GM21526 (cell line): Measurements from ENCODE around the gene ZP3.
"Not testable (repeated sequence)": the region's sequence is repeated elsewhere in the genome, so short reads cannot be mapped to it uniquely, and the experiment has no call there.

Source experiments
- ATAC-seq: cut with Tn5 transposase; IDR thresholded peaks from one replicate; pipeline ENCODE4 v1.9.1; 2021; ENCODE audit warnings: moderate library complexity; ENCODE audit not compliant: unreplicated experiment, low FRiP score

The ZP3 gene

DNA sequence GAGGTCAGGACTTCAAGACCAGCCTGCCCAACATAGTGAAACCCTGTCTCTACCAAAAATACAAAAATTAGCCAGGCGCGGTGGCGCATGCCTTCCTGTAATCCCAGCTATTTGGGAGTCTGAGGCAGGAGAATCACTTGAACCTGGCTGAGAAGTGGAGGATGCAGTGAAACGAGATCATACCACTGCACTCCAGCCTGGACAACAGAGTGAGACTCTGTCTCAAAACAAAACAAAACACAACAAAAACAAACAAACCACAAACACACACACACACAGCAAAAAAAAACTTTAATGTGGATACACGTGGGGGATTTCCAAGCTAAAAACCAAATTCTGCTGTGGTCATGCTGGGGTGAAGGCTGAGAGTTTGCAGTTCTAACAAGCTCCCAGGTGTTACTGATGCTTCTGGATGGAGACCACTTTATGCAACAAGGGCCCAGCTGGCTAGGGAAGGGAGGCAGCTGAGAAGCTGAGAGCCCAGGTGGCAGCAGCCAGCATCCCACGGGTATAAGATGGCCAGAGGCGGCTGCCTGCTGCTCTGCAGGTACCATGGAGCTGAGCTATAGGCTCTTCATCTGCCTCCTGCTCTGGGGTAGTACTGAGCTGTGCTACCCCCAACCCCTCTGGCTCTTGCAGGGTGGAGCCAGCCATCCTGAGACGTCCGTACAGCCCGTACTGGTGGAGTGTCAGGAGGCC is at the start of gene ZP3:
Gene ZP3, plus strand, starts transcription at position 538 of the 699 bp plus-strand sequence. Its CDS starts 15 bp downstream, at position 553.
- no peak for ATAC-seq

DNA sequence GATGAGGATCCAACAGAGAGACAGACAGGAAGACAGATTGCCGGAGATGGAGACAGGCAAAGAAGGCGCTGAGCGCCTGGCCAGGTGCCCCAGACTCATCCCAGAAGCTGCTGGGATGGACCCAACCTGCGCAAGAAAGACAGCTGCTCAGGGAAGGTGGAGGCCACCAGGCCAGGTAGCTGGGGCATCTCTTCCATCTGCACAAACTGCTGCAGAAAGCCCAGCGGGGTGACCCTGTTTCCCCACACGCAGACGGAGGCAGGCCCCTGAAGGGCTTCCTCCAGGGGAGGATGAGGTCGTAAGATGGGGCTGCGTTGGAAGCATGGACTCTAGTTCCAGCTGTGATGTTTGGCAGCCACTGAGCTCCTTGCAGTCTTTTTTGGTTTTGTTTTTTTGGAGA is 49.5 kb upstream of the ZP3 start:
- ATAC-seq: no peak

DNA sequence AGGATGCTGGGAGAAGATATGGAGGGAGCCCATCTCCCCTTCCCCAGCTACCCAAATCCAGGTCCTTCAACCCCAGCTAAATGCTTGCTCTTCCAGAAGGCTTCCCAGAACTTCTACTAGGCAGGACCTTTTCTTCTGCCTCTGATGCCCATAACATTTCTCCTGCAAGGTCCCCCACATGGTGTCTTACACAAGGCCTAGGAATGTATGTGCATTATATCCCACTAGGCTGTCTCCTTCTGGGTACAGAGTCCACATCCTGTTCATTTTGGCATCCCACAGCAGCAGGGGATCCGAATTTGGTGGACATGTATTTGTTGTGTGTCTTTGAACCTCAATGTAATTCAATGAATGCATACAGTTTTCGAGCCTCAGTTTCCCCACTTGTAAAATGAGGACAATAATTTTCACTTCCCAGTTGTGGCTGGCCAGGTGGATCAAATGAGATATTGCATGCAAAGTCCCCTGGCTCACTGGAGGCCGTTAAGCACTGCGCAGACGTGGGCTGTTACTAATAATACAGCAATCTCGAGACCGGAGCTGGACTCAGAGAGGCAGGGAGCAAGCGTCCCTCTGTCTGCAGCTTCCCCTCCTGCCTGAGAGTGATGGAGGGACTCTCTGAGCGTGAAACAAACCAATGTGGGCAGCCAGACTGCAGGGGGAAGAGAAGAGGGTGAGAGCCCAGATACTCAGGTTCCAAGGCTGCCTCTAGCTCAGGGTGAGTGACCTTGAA is 47.4 kb upstream of the ZP3 start:
- ATAC-seq: no peak

DNA sequence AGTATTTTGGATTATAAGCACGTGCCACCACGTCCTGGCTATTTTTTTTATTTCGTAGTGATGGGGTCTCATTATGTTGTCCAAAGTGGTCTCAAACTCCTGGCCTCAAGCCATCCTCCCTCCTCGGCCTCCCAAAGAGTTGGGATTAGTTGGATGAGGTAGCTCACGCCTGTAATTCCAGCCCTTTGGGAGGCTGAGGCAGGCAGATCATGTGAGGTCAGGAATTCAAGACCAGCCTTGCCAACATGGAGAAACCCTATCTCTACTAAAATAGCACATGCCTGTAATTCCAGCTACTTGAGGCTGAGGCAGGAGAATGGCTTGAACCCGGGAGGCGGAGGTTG is 44.2 kb upstream of the ZP3 start:
- no peak for ATAC-seq

DNA sequence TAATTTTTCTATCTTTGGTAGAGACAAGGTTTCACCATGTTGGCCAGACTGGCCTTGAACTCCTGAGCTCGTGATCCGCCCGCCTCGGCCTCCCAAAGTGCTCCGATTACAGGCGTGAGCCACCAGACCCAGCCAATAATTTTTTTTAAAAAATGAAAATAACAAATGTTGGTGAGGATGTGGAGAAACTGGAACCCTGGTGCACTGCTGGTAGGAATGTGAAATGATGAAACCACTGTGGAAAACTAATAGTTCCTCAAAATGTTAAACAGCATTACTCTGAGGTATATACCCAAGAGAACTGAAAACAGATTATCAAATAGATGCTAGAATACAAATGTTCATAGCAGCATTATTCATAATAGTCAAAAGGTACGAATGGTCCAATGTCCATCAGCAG is 42.9 kb upstream of the ZP3 start:
- ATAC-seq: no peak

DNA sequence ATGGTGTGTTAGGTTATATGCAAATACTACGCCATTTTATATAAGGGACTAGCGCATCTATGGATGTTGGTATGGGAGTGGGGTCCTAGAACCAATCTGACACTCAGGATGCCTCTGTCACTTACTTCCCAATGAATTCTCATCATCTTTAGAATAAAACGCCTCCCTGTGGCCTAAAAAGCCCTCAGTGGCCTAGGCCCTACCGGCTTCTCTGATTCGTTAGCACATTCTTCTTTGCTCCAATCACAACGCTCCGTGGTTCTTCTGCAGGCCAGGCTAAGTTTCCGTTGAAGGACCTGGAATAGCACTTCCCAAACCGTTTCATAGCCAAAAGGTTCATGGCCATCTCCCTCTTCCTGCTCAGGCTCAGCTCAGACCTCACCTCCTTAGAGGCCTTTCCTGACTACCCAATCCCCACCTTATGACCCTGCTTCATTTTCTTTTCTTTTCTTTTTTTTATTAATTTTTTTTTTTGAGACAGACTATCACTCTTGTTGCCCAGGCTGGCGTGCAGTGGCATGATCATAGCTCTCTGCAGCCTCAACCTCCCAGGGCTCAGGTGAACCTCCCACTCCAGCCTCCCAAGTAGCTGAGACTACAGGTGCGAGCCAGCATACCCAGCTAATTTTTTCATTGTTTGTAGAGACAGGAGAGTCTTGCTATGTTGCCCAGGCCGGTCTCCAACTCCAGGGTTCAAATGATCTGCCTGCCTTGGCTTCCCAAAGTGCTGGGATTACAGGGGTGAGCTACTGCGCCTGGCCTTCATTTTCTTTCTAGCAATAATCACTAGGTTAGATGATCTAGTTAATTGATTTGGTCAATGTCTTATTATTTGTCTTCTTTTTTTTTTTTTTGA is 41.4 kb upstream of the ZP3 start:
- ATAC-seq: no peak

DNA sequence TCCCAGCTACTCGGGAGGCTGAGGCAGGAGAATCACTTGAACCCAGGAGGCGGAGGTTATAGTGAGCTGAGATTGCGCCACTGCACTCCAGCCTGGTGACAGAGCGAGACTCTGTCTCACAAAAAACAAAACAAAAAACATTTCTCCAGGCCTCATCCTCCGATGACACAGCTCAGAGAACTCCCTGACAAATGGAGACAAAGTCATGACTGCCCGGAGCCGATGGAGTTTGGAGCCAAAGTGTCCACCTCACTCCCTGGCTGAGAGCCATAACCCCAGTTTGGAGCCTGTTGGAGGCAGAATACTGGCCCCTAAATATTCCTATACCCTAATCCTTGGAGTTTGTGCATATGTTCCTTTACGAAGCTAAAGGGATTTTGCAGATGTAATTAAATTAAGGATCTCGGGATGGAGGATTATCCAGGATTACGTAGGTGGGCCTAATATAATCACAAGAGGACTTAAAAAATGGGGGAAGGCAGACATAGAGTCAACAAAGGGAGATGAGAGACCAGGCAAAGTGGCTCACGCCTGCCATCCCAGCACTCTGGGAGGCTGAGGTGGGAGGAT is 38.0 kb upstream of the ZP3 start:
- ATAC-seq: no peak

DNA sequence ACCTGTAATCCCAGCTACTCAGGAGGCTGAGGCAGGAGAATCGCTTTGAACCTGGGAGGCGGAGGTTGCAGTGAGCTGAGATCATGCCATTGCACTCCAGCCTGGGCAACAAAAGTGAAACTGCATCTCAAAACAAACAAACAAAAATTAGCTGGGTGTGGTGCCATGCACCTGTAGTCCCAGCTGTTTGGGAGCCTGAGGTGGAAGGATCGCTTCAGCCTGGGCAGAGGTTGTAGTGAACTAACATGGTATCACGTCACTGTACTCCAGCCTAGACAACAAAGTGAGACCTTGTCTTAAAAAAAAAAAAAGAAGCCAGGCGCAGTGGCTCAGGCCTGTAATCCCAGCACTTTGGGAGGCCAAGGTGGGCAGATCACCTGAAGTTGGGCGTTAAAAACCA is 37.0 kb upstream of the ZP3 start:
- not testable (repeated sequence) for ATAC-seq

DNA sequence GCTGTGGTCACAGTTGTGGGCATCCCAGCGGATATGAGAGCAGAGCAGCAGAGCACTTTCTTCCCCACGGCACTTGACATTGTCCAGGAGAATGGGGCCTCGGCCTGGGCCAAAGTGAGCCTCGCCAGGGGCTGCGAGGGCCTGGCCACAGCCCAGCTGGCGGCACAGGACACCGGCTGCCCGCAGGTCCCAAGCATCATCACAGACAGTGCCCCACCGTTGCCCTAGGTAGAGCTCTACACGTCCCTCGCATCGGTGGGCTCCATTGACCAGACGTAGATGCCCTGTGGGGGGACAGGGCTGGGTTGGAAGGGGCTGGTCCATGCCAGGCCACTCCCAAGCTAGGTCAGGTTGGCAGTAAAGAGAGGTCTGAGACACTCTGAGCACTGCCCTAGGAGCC is 34.7 kb upstream of the ZP3 start:
- no peak for ATAC-seq

DNA sequence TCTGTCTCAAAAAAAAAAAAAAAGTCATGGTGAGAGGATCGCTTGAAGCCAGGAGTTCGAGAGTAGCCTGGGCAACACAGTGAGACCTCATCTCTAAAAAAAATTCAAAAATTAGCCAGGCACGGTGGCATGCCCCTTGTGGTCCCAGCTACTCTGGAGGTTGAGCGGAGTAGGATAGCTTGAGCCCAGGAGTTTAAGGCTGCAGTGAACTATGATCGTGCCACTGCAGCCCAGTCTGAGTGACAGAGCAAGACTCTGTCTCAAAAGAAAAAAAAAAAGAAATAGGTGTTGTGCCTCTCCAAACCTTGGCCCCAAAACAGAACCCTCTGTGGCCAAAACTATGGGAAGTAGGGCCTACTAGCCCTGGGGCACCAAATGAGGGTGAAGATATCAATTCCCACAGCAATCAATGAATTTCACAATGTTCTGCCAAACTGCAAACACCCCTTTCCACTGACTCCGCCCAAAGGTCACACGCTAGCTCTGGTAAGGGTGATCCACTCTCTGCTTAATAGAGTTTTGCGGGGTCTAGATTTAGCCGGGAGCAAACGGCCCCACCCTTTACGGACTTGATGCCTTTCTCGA is 32.1 kb upstream of the ZP3 start:
- ATAC-seq: no peak

DNA sequence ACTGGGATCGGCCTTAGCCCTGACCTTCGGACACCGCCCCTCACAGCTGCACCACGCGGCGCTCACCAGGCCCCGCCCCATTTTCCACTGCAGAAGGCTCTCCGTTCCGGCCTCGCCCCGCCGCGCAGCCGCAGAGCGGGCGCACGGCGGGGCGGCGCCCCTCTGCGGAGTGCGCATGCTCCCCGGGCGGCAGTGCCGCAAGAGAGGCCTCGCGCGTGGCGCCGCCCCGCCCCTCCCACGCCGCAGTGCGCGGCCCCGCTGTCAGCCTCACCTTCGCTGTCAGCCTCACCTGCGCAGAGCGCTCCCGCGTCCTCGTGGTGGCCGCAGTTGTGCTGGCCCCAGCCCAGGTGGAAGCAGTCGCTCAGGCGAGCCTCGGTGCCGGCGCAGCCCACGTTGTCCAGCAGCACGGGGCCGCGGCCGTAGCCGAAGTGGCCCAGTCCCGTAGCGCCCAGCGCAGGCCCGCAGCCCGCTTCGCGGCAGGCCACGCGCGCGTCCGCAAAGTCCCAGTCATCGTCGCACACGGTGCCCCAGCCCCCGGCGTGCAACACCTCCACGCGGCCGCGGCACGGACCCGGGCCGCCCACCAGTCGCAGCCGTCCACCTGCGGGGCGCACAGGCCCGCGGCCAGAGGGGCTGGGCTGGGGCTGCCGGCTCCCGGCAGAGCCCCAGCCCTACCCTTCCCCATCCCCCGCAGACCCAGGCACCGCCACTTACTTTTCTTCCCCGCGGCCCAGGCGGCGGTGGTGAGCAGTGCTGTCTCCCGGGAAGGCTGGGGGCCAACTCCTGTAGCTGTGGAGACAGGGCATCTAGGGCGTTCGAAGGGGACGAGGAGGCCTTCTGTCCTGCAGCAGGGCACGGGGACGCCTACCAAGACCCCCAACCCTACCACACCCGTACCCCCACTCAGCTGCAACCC is 31.4 kb upstream of the ZP3 start:
- ATAC-seq: peak; percentile 87

DNA sequence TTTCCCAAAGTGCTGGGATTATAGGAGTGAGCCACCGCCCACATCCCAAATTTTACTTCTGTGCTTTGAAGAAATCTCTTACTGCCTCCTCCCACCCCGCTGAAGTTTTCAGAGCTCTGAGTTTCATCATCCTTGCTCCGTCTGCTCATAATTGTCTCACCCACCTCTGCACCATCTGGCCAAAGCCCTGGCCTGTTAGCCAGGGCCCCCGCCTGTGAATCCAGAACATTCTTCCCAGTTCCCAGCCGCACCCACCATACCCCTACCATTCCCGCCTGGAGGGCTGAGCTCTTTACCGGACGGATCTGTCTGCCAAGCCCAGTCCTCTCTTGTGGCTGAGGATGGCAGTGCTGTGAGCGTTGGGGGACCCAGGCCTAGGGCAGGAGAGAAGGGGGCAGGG is 29.8 kb upstream of the ZP3 start:
- ATAC-seq: no peak

DNA sequence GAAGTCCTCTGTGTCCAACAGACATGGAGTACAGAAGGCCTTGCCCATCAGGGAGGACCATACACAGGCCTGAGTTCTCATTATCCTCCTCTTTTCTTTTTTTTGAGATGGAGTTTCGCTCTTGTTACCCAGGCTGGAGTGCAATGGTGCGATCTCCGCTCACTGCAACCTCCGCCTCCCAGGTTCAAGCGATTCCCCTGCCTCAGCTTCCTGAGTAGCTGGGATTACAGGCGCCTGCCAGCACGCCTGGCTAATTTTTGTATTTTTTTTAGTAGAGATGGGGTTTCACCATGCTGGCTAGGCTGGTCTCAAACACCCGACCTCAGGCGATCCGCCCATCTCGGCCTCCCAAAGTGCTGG is 29.2 kb upstream of the ZP3 start:
- not testable (repeated sequence) for ATAC-seq

DNA sequence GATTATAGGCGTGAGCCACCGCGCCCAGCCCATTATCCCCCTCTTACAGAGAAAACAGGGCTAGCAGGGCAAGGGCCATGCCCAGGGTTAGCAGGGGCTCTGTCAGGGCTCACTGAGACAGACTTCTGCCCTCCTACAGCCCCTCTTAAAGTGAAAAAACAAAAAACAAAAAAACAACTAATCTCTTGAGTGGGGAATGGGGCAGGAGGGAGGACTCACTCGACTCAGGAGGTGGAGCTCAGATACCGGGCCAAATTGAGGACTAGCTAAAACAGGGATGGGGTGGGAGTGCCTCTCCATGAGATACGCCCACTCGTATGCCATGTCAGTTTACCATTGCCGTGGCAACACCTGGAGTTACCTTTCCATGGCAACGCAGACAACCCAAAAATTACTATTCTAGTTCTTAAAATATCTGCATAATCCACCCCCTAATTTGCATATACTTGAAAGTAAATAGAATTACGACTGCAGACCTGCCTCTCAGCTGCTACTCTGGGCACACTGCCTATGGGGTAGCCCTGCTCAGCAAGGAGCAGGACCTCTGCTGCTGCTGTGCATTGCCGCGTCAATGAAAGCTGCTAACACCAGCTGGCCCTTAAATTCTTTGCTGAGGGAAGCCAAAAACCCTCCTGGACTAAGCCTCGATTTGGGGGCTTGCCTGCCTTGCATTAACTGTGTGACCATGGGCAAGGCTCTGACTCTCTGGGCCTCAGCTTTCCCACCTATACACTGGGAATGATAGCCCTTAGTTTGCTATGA is 28.6 kb upstream of the ZP3 start:
- no peak for ATAC-seq

DNA sequence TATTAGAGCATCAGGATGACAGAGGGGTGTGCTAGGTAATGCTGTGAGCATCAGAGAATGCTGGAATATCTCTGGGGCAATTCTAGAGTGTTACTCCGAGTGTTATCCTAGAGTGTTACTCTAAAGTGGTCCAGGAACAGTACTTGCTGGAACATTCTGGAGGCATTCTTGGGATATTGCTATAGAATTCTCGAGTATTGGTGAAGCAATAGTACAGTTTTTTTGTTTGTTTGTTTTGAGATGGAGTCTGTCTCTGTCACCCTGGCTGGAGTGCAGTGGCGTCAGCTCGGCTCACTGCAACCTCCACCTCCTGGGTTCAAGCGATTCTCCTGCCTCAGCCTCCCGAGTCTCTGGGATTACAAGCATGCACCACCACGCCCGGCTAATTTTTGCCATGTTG is 27.9 kb upstream of the ZP3 start:
- ATAC-seq: no peak

DNA sequence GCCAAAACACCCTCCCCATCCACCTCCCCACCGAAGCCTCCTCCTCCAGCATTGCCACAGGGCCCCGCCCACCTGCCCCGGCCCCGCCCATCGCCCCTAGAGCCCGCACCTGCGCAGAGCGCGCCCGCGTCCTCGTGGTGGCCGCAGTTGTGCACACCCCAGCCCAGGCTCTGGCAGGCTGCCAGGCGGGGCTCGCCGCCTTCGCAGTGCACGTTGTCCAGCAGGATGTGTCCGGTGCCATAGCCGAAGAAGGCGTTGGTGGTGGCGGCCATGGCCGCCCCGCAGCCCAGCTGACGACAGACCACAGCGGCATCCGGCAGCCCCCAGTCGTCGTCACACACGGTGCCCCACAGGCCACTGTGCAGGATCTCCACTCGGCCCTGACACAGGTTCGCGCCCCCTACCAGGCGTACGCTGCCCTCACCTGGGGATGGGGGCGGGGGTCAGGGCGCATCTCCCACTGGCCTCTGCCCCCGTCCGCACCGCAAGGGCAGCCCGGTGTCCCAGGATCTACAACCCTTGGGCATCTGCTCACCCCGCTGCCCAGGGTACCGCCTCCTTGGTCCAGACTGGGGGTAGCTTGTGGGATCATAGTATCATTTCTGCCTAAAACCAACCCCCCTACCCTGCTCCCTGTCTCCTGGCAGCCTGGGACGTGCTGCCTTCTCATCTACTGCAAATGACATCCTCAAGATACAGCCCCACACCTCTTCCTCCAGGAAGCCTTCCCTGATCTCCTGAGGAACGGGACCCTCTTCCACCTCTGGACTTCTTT is 27.2 kb upstream of the ZP3 start:
- ATAC-seq: no peak

DNA sequence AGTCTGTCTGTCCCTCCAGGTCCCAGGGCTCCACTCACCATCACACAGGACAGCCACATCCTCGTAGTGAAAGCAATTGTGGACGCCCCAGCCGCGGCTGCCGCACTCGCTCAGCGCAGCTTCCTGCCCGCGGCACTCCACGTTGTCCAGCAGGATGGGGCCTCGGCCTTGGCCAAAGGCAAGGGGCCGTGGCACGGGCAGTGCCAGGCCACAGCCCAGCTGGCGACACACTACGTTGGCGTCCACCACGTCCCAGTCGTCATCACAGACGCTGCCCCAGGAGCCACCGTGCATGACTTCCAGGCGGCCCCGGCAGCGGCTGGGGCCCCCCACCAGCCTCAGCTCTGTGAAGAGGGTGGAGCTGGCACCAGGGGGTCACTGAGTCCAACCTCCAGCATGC is 24.5 kb upstream of the ZP3 start:
- no peak for ATAC-seq

DNA sequence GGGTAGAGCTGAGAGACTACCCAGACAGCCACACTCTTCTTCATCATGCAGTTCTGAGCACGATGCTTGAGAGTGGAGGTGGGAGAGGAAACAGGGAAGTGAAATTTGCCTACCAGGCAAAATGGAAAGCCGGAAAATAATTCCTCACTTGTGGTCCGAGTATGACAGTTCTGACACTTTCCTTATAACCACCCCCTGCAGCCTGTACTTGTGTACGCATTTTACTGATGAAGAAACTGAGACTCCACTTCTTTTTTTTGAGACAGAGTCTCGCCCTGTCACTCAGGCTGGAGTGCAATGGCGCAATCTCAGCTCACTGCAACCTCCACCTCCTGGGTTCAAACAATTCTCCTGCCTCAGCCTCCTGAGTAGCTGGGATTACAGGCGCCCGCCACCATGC is 21.7 kb upstream of the ZP3 start:
- not testable (repeated sequence) for ATAC-seq
